CD14-positive monocyte (primary cell): ENCODE results near the gene GUCY2D. TPM values are rescaled to one million over a fixed set of nuclear protein-coding genes. Genes with fewer than 3 reads are reported as not detected.

Experiments used
- DNase-seq, 3 donors: peaks; one replicate each; pipeline ENCODE4 v3.0.0-alpha.2; 2011 to 2022
- H2AFZ ChIP-seq: 2 replicates; pipeline ENCODE4 v1.6.0; 2012; ENCODE audit warnings: mild to moderate bottlenecking, low read depth, low read length, inconsistent platforms; ENCODE audit not compliant: insufficient read depth, poor library complexity, severe bottlenecking
- H3K27ac ChIP-seq, 2 donors: 1 replicate in 1 of 2; 2 replicates in 1 of 2; pipeline ENCODE4 v1.5.1; 2012 to 2013; ENCODE audit warnings: low read length in 2 of 2, control low read depth in 1 of 2, inconsistent platforms in 1 of 2, low read depth in 1 of 2, mild to moderate bottlenecking in 1 of 2
- H3K27me3 ChIP-seq, 2 donors: one replicate each; pipeline versions ENCODE4 v1.6.0 to v1.6.1; 2011 to 2013; ENCODE audit warnings: low read length in 2 of 2; ENCODE audit not compliant: control insufficient read depth in 2 of 2, insufficient read depth in 2 of 2
- H3K36me3 ChIP-seq, 2 donors: replicated peaks in 1 of 2; 1 replicate in 1 of 2; 2 replicates in 1 of 2; pipeline versions ENCODE4 v1.5.1 to v1.6.1; 2012 to 2013; ENCODE audit warnings: low read length in 2 of 2, control low read depth in 1 of 2, inconsistent platforms in 1 of 2, mild to moderate bottlenecking in 1 of 2; ENCODE audit not compliant: insufficient read depth in 2 of 2, control insufficient read depth in 1 of 2
- H3K4me1 ChIP-seq, 2 donors: 1 replicate in 1 of 2; 2 replicates in 1 of 2; pipeline versions ENCODE4 v1.5.1 to v1.6.1; 2012 to 2013; ENCODE audit warnings: low read length in 2 of 2, control low read depth in 1 of 2, inconsistent platforms in 1 of 2, mild to moderate bottlenecking in 1 of 2, moderate library complexity in 1 of 2; ENCODE audit not compliant: insufficient read depth in 2 of 2, control insufficient read depth in 1 of 2
- H3K4me2 ChIP-seq: replicated peaks from 2 replicates; pipeline ENCODE3; 2012; ENCODE audit warnings: low read length, moderate library complexity, mild to moderate bottlenecking; ENCODE audit not compliant: poor library complexity, severe bottlenecking; ENCODE audit errors: extremely low read depth
- H3K4me3 ChIP-seq, 3 experiments: fragments of 200-600 bp in 1 of 3; sonication (generic) in 1 of 3; replicated peaks in 1 of 3; 1 replicate in 2 of 3; 2 replicates in 1 of 3; pipeline ENCODE4 v1.5.1; 2011 to 2013; ENCODE audit warnings: low read length in 3 of 3, mild to moderate bottlenecking in 3 of 3, control low read depth in 2 of 3, low read depth in 2 of 3, inconsistent platforms in 1 of 3, moderate library complexity in 1 of 3
- H3K79me2 ChIP-seq: 2 replicates; pipeline ENCODE4 v1.6.0; 2012; ENCODE audit warnings: mild to moderate bottlenecking, control low read depth, inconsistent platforms, low read length, moderate library complexity; ENCODE audit not compliant: insufficient read depth
- H3K9ac ChIP-seq: 2 replicates; pipeline ENCODE4 v1.6.0; 2017; ENCODE audit warnings: low read length, mild to moderate bottlenecking; ENCODE audit not compliant: insufficient read depth, poor library complexity, severe bottlenecking
- H3K9me3 ChIP-seq, 2 donors: replicated peaks in 1 of 2; 1 replicate in 1 of 2; 2 replicates in 1 of 2; pipeline versions ENCODE4 v1.5.1 to v1.6.1; 2012 to 2013; ENCODE audit warnings: low read length in 2 of 2, control low read depth in 1 of 2; ENCODE audit not compliant: control insufficient read depth in 1 of 2, insufficient read depth in 1 of 2
- H4K20me1 ChIP-seq: 2 replicates; pipeline ENCODE4 v1.6.0; 2012; ENCODE audit warnings: mild to moderate bottlenecking, low read length, control low read depth, moderate library complexity; ENCODE audit not compliant: insufficient read depth
- H3K27ac Mint-ChIP-seq, 7 donors: one replicate each; pipeline ENCODE4 v1.8.0; 2020; ENCODE audit warnings: mild to moderate bottlenecking in 7 of 7, mixed read lengths in 7 of 7, moderate library complexity in 6 of 7, inconsistent platforms in 2 of 7
- H3K27me3 Mint-ChIP-seq, 3 donors: one replicate each; pipeline ENCODE4 v1.8.0; 2021 to 2022; ENCODE audit warnings: low read depth in 3 of 3, mild to moderate bottlenecking in 3 of 3, mixed read lengths in 3 of 3, moderate library complexity in 3 of 3, inconsistent platforms in 1 of 3
- H3K36me3 Mint-ChIP-seq, 2 donors: one replicate each; pipeline ENCODE4 v1.8.0; 2020; ENCODE audit warnings: mixed read lengths in 2 of 2, inconsistent platforms in 1 of 2, mild to moderate bottlenecking in 1 of 2
- H3K4me1 Mint-ChIP-seq: one replicate; pipeline ENCODE4 v1.8.0; 2020; ENCODE audit warnings: mild to moderate bottlenecking, mixed read lengths
- H3K4me3 Mint-ChIP-seq, 2 donors: one replicate each; pipeline ENCODE4 v1.8.0; 2020; ENCODE audit warnings: mild to moderate bottlenecking in 2 of 2, mixed read lengths in 2 of 2, moderate library complexity in 1 of 2
- H3K9me3 Mint-ChIP-seq, 7 donors: one replicate each; pipeline ENCODE4 v1.8.0; 2020 to 2022; ENCODE audit warnings: mixed read lengths in 7 of 7, mild to moderate bottlenecking in 6 of 7, moderate library complexity in 6 of 7, inconsistent platforms in 2 of 7
- WGBS: methylation state at CpG from one replicate; pipeline ENCODE4 v1.1.5; 2013; ENCODE audit warnings: missing lambda C conversion rate; ENCODE audit not compliant: insufficient coverage; 5-methylcytosine and 5-hydroxymethylcytosine counted together
- intact Hi-C, 2 donors: fragments of 100-400 bp; cut with micrococcal nuclease; formaldehyde crosslinking; loops; one replicate each; pipeline versions ENCODE4 v1.15.0 to v1.15.1; 2023
- polyA plus RNA-seq, 3 donors: library from polyadenylated mRNA; depleted of rRNA in 1 of 3; unstranded in 2 of 3; stranded (reverse) in 1 of 3; fragments of 300-500 nt in 2 of 3; fragments of >200 nt in 1 of 3; fragmentation: Illumina TruSeq in 2 of 3; gene quantifications; 1 replicate in 2 of 3; 2 replicates in 1 of 3; pipeline ENCODE4 v1.2.3, GENCODE V29; 2012 to 2021
- TF ChIP-seq, protein P1 (sequence below): fragments of 200-600 bp; IDR thresholded peaks from one replicate; pipeline ENCODE4 v1.8.0; 2022; ENCODE audit warnings: antibody characterized with exemption, mild to moderate bottlenecking

Gene GUCY2D
- polyA plus RNA-seq, 3 donors: 0.04 to 0.46 TPM; not detected in 1

DNA sequence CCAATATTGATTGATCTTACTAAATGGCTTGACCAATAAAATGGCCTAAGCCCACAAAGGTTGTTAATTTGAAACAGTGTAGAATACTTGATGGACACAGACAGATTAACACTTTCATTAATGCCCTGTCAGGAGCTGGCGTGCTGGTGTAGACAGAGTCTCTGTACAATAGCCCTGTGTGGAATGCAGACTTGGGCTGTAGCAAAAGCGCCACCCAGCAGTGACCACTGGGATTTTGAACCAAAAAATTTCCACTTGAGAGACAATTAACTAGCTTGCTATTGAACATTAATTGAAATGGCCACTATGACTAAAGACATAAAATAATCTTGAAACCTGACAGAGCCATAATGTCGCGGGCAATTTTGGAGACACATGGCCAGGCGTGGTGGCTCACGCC lies 19.7 kb upstream of the GUCY2D start:
- peaks cover 0 to 2% (median 2%) of the 10 kb centered on the region in 3 donors for H3K27me3 Mint-ChIP-seq
- intact Hi-C loops: loop anchor here in 1 of 2 donors (5.0 kb wide), 1 partner anchor 35 kb away; no protein-coding TSS in a partner anchor

DNA sequence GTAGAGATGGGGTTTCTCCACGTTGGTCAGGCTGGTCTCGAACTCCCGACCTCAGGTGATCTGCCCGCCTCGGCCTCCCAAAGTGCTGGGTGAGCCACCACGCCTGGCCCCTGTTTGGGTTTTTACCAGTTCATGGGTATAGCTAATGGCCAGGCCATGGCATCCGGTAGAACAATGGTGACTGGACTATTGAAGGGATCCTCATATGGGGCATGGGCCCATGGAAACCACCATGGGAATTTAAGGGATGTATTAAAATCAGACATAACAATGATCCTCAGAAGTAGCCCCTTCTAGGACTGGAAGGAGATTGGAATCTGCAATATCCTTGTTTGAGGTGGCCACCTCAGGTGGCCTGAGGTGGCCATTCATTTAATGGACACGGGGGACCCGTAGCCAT lies 17.5 kb upstream of the GUCY2D start:
- Mint-ChIP-seq H3K4me1 (peaks cover 22% of the 10 kb centered on the region), H3K36me3 (no peaks in the 10 kb centered on the region), H3K27ac (no peak overlapping the region), H3K4me3 (no peak overlapping the region), H3K9me3 (no peaks in the 10 kb centered on the region), H3K27me3 (peaks cover 0 to 2% (median 0%) of the 10 kb centered on the region in 3 donors)
- Histone ChIP-seq H3K27ac (no peak overlapping the region), H4K20me1 (no peaks in the 10 kb centered on the region), H2AFZ (no peak overlapping the region), H3K36me3 (no peaks in the 10 kb centered on the region), H3K27me3 (no peaks in the 10 kb centered on the region), H3K4me3 (no peak overlapping the region), H3K4me2 (no peak overlapping the region), H3K9me3 (no peaks in the 10 kb centered on the region), H3K79me2 (no peaks in the 10 kb centered on the region), H3K9ac (no peak overlapping the region), H3K4me1 (peaks cover 14 to 23% of the 10 kb centered on the region in 2 donors)
- TF ChIP-seq, protein P1, sequence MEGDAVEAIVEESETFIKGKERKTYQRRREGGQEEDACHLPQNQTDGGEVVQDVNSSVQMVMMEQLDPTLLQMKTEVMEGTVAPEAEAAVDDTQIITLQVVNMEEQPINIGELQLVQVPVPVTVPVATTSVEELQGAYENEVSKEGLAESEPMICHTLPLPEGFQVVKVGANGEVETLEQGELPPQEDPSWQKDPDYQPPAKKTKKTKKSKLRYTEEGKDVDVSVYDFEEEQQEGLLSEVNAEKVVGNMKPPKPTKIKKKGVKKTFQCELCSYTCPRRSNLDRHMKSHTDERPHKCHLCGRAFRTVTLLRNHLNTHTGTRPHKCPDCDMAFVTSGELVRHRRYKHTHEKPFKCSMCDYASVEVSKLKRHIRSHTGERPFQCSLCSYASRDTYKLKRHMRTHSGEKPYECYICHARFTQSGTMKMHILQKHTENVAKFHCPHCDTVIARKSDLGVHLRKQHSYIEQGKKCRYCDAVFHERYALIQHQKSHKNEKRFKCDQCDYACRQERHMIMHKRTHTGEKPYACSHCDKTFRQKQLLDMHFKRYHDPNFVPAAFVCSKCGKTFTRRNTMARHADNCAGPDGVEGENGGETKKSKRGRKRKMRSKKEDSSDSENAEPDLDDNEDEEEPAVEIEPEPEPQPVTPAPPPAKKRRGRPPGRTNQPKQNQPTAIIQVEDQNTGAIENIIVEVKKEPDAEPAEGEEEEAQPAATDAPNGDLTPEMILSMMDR: no peak
- DNase-seq: no peak
- intact Hi-C loops: loop anchor here (5.0 kb wide), 4 partner anchors 38 to 243 kb away; no protein-coding TSS in a partner anchor
- WGBS: 94% methylated on average over 7 of the region's 9 CpGs

More for the DNA sequence above, 19.7 kb upstream of the GUCY2D start:
- Histone ChIP-seq H3K36me3 (no peaks in the 10 kb centered on the region), H4K20me1 (no peaks in the 10 kb centered on the region), H3K9ac (no peak overlapping the region), H3K4me3 (no peak overlapping the region), H3K4me1 (peaks cover 3 to 12% of the 10 kb centered on the region in 2 donors), H3K79me2 (no peaks in the 10 kb centered on the region), H2AFZ (peak overlapping the region; percentile 39), H3K27ac (no peak overlapping the region), H3K27me3 (no peaks in the 10 kb centered on the region), H3K4me2 (no peak overlapping the region), H3K9me3 (no peaks in the 10 kb centered on the region)
- Mint-ChIP-seq H3K27ac (peak overlapping the region in 1 of 7 donors; percentile 82), H3K9me3 (no peaks in the 10 kb centered on the region), H3K4me3 (no peak overlapping the region), H3K4me1 (peaks cover 12% of the 10 kb centered on the region), H3K36me3 (peaks cover 0 to under 1% of the 10 kb centered on the region in 2 donors)
- 67% methylated on average over 1 of the region's 6 CpGs for WGBS
- TF ChIP-seq, protein P1: no peak
- no peak for DNase-seq
